WTC11 (cell line): ENCODE measurements around the gene TBC1D22A. TPM values are rescaled to one million over a fixed set of nuclear protein-coding genes. Genes with fewer than 3 reads are reported as not detected.
A peak's percentile ranks its signal among the peaks of the same experiment; 100 is the strongest.

ENCODE experiments used
- ATAC-seq: fragments of 200-7000 bp; cut with Tn5 transposase; 2 replicates; pipeline ENCODE4 v1.10.0; 2021; ENCODE audit warnings: mild to moderate bottlenecking, moderate library complexity
- CTCF ChIA-PET: fragments of 300-600 bp; sonication (Branson Sonifier 250); formaldehyde crosslinking; loops from one replicate; lab custom pipeline; 2021; ENCODE audit warnings: antibody characterized with exemption; lab: Charles Lee
- POLR2A ChIA-PET: fragments of 350-600 bp; sonication (Branson Sonifier 250); formaldehyde crosslinking; loops from one replicate; lab custom pipeline; 2021; ENCODE audit warnings: antibody characterized with exemption; lab: Charles Lee
- DNase-seq: peaks from one replicate; pipeline ENCODE4 v3.0.0; 2021; ENCODE audit warnings: low spot score
- H3K27ac Mint-ChIP-seq: 2 replicates; pipeline ENCODE4 v1.8.0; 2021; ENCODE audit warnings: mixed read lengths
- H3K27me3 Mint-ChIP-seq: 2 replicates; pipeline ENCODE4 v1.8.0; 2021; ENCODE audit warnings: low read depth, mild to moderate bottlenecking, moderate library complexity, mixed read lengths
- H3K36me3 Mint-ChIP-seq: 2 replicates; pipeline ENCODE4 v1.8.0; 2021; ENCODE audit warnings: mixed read lengths
- H3K4me1 Mint-ChIP-seq: 2 replicates; pipeline ENCODE4 v1.8.0; 2022; ENCODE audit warnings: mixed read lengths
- H3K4me3 Mint-ChIP-seq: 2 replicates; pipeline ENCODE4 v1.8.0; 2021; ENCODE audit warnings: mild to moderate bottlenecking, moderate library complexity, mixed read lengths
- H3K9me3 Mint-ChIP-seq: 2 replicates; pipeline ENCODE4 v1.8.0; 2021; ENCODE audit warnings: mixed read lengths
- ATF1 ChIP-seq: sonication (generic); formaldehyde crosslinking; IDR thresholded peaks from 2 replicates; pipeline ENCODE4 v1.8.1; 2023; ENCODE audit warnings: mild to moderate bottlenecking, moderate library complexity, missing genetic modification reagents
- CBFB ChIP-seq: sonication (generic); formaldehyde crosslinking; IDR thresholded peaks from 2 replicates; pipeline ENCODE4 v1.8.1; 2022; ENCODE audit warnings: mild to moderate bottlenecking, low read depth, missing genetic modification reagents
- HMGA2 ChIP-seq: fragments of 250-450 bp; sonication (Bioruptor Pico); IDR thresholded peaks from 2 replicates; pipeline ENCODE4 v1.4.0; 2021; ENCODE audit warnings: mild to moderate bottlenecking, moderate library complexity
- JAZF1 ChIP-seq: fragments of 250-450 bp; sonication (Bioruptor Pico); IDR thresholded peaks from 2 replicates; pipeline ENCODE4 v1.9.0; 2021; ENCODE audit warnings: moderate library complexity, mild to moderate bottlenecking, inconsistent platforms
- JUN ChIP-seq: sonication (generic); formaldehyde crosslinking; IDR thresholded peaks from 2 replicates; pipeline ENCODE4 v1.8.0; 2023; ENCODE audit warnings: mild to moderate bottlenecking, missing genetic modification reagents
- NR1H2 ChIP-seq: sonication (generic); formaldehyde crosslinking; IDR thresholded peaks from 2 replicates; pipeline ENCODE4 v1.9.0; 2021; ENCODE audit warnings: mild to moderate bottlenecking, moderate library complexity, missing genetic modification reagents
- NR2C2 ChIP-seq: sonication (generic); formaldehyde crosslinking; IDR thresholded peaks from 2 replicates; pipeline ENCODE4 v1.8.0; 2022; ENCODE audit warnings: mild to moderate bottlenecking, missing genetic modification reagents
- NR3C1 ChIP-seq: sonication (generic); formaldehyde crosslinking; conservative IDR thresholded peaks from 2 replicates; pipeline ENCODE4 v1.8.1; 2023; ENCODE audit warnings: low read depth, mild to moderate bottlenecking, missing genetic modification reagents
- PRRX2 ChIP-seq: fragments of 250-450 bp; sonication (Bioruptor Pico); IDR thresholded peaks from 2 replicates; pipeline ENCODE4 v1.8.0; 2021; ENCODE audit warnings: mild to moderate bottlenecking
- SP1 ChIP-seq: sonication (generic); formaldehyde crosslinking; conservative IDR thresholded peaks from 2 replicates; pipeline ENCODE4 v1.8.1; 2022; ENCODE audit warnings: missing genetic modification reagents
- ZNF232 ChIP-seq: sonication (generic); formaldehyde crosslinking; IDR thresholded peaks from 2 replicates; pipeline ENCODE4 v1.8.0; 2022; ENCODE audit warnings: mild to moderate bottlenecking, missing genetic modification reagents
- ZNF263 ChIP-seq: sonication (generic); formaldehyde crosslinking; IDR thresholded peaks from 2 replicates; pipeline ENCODE4 v1.8.1; 2022; ENCODE audit warnings: low read depth, mild to moderate bottlenecking, moderate library complexity, missing genetic modification reagents
- ZNF396 ChIP-seq: fragments of 250-450 bp; sonication (Bioruptor Pico); IDR thresholded peaks from 2 replicates; pipeline ENCODE4 v1.8.0; 2021; ENCODE audit warnings: mild to moderate bottlenecking, moderate library complexity, borderline replicate concordance
- ZNF416 ChIP-seq: fragments of 250-450 bp; sonication (Bioruptor Pico); IDR thresholded peaks from 2 replicates; pipeline ENCODE4 v1.9.0; 2021; ENCODE audit warnings: mild to moderate bottlenecking, inconsistent platforms
- ZNF425 ChIP-seq: fragments of 250-450 bp; sonication (Bioruptor Pico); conservative IDR thresholded peaks from 2 replicates; pipeline ENCODE4 v1.9.0; 2021; ENCODE audit warnings: mild to moderate bottlenecking
- total RNA-seq: library from RNA; stranded (reverse); gene quantifications from 3 replicates; pipeline ENCODE4 v1.2.3, GENCODE V29; 2021
- TF ChIP-seq, protein P1 (sequence below): sonication (generic); formaldehyde crosslinking; IDR thresholded peaks from 2 replicates; pipeline ENCODE4 v1.8.1; 2023; ENCODE audit warnings: mild to moderate bottlenecking, missing genetic modification reagents, moderate library complexity
- TF ChIP-seq, protein P2 (sequence below): sonication (generic); formaldehyde crosslinking; conservative IDR thresholded peaks from 2 replicates; pipeline ENCODE4 v1.8.1; 2022; ENCODE audit warnings: mild to moderate bottlenecking, missing genetic modification reagents
- TF ChIP-seq, protein P3 (sequence below): fragments of 250-450 bp; sonication (Bioruptor Pico); IDR thresholded peaks from 2 replicates; pipeline ENCODE4 v1.9.0; 2021; ENCODE audit warnings: mild to moderate bottlenecking

TBC1D22A gene
- total RNA-seq, 1 experiment from 2014 or later = 18.1 TPM

GRCh38 chr22:47032091-47032943 lies 269.9 kb downstream of the TBC1D22A start (continued):
- no peak for TF ChIP-seq CBFB

- ATAC-seq (no peak), DNase-seq (no peak)
- TF ChIP-seq ZNF425 (CRISPR knock-in tag) (no peak), NR1H2 (CRISPR knock-in tag) (no peak), SP1 (no peak), ZNF416 (no peak), PRRX2 (no peak), NR2C2 (CRISPR knock-in tag) (no peak)
- TF ChIP-seq, protein P1, sequence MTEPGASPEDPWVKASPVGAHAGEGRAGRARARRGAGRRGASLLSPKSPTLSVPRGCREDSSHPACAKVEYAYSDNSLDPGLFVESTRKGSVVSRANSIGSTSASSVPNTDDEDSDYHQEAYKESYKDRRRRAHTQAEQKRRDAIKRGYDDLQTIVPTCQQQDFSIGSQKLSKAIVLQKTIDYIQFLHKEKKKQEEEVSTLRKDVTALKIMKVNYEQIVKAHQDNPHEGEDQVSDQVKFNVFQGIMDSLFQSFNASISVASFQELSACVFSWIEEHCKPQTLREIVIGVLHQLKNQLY (CRISPR knock-in tag) = no peak
- TF ChIP-seq, protein P2, sequence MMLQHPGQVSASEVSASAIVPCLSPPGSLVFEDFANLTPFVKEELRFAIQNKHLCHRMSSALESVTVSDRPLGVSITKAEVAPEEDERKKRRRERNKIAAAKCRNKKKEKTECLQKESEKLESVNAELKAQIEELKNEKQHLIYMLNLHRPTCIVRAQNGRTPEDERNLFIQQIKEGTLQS (CRISPR knock-in tag) = no peak
- peak overlapping the region; percentile 51; the same call in 1 of the 2 replicates for H3K27ac Mint-ChIP-seq
- CTCF ChIA-PET = no interaction called here
- H3K4me3 Mint-ChIP-seq = no peak overlapping the region
- H3K36me3 Mint-ChIP-seq = no peaks in the 10 kb centered on the region
- POLR2A ChIA-PET = no interaction called here
- no peaks in the 10 kb centered on the region for H3K27me3 Mint-ChIP-seq
- H3K4me1 Mint-ChIP-seq = peaks cover 11% of the 10 kb centered on the region
- no peaks in the 10 kb centered on the region for H3K9me3 Mint-ChIP-seq
These were observed 270.7 kb downstream of the TBC1D22A start for GRCh38 chr22:47032956-47033647.

DNA sequence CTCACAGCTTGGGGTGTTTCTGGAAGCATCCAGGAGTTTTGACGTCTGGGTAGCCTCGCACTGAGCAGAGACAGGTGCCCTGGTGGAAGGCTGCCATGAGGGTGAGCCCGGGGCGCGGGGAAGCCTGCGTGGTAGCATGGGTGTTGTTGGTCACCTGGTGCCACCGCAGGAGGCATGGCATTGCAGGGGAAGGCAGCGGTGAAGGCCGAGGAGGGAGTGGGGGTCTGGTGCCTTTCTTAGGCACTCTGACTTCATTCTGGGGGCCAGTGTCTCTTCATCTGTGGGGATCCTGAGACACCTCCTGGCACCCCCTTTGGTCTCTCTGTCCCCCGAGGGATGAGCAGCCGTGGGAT lies 271.2 kb downstream of the TBC1D22A start:
- TF ChIP-seq SP1 (no peak), JAZF1 (CRISPR knock-in tag) (no peak), HMGA2 (no peak), JUN (CRISPR knock-in tag) (no peak), ATF1 (CRISPR knock-in tag) (no peak), NR3C1 (CRISPR knock-in tag) (no peak), ZNF232 (CRISPR knock-in tag) (no peak), PRRX2 (no peak), NR2C2 (CRISPR knock-in tag) (no peak), ZNF263 (no peak), ZNF396 (CRISPR knock-in tag) (no peak)
- TF ChIP-seq, protein P3, sequence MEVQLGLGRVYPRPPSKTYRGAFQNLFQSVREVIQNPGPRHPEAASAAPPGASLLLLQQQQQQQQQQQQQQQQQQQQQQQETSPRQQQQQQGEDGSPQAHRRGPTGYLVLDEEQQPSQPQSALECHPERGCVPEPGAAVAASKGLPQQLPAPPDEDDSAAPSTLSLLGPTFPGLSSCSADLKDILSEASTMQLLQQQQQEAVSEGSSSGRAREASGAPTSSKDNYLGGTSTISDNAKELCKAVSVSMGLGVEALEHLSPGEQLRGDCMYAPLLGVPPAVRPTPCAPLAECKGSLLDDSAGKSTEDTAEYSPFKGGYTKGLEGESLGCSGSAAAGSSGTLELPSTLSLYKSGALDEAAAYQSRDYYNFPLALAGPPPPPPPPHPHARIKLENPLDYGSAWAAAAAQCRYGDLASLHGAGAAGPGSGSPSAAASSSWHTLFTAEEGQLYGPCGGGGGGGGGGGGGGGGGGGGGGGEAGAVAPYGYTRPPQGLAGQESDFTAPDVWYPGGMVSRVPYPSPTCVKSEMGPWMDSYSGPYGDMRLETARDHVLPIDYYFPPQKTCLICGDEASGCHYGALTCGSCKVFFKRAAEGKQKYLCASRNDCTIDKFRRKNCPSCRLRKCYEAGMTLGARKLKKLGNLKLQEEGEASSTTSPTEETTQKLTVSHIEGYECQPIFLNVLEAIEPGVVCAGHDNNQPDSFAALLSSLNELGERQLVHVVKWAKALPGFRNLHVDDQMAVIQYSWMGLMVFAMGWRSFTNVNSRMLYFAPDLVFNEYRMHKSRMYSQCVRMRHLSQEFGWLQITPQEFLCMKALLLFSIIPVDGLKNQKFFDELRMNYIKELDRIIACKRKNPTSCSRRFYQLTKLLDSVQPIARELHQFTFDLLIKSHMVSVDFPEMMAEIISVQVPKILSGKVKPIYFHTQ (CRISPR knock-in tag) = no peak
- ChIA-PET POLR2A (no interaction called here), CTCF (no interaction called here)
- DNase-seq (no peak), ATAC-seq (no peak)
- Mint-ChIP-seq H3K27me3 (no peaks in the 10 kb centered on the region), H3K36me3 (no peaks in the 10 kb centered on the region), H3K4me3 (no peak overlapping the region), H3K4me1 (peaks cover 8% of the 10 kb centered on the region), H3K9me3 (no peaks in the 10 kb centered on the region), H3K27ac (peak overlapping the region; percentile 51; the same call in 1 of the 2 replicates)
